ENCODE data around the gene ZBTB4. TPM values are rescaled to one million over a fixed set of nuclear protein-coding genes. Genes with fewer than 3 reads are reported as not detected.

The ZBTB4 gene
- total RNA-seq, 3 donors from 2014 or later (not counting 1 experiment from before 2014, with no cell fraction given): 64.0 to 72.5 (median 68.4) TPM

DNA sequence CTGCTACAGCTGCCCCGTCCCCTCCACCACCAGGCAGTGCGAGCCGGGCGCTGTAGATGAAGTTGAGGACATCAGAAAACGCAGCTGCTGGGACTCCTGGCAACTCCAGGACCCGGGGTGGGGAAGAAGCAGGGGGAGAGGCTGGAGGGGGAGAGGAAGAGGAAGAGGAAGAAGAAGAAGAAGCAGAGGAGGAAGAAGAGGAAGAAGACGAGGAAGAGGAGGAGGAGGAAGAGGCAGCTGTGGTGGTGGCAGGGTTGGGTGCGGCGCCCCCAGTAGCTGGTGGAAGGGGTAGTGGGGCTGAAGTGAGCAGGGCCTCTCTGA lies 13.2 kb downstream of the ZBTB4 start:
- Mint-ChIP-seq H3K4me1 (peaks cover 8 to 27% of the 10 kb centered on the region in 2 donors), H3K27me3 (ENCODE audit: low read depth in 2 of 2) (no peaks in the 10 kb centered on the region), H3K27ac (peak overlapping the region; percentile 46 to 82), H3K4me3 (no peak overlapping the region), H3K36me3 (no peaks in the 10 kb centered on the region), H3K9me3 (no peaks in the 10 kb centered on the region)
- peaks cover 14% of the 10 kb centered on the region for H3K4me1 ChIP-seq (ENCODE audit: control insufficient read depth, insufficient read depth, low read length)
- ATAC-seq (no peak), DNase-seq (no peak)
- H3K36me3 ChIP-seq (ENCODE audit: control insufficient read depth, insufficient read depth, low read length): peaks cover 35% of the 10 kb centered on the region
- no peaks in the 10 kb centered on the region for H3K9me3 ChIP-seq (ENCODE audit: control insufficient read depth, insufficient read depth, low read length)
- 93% methylated on average over 9 of the region's 9 CpGs for WGBS (ENCODE audit: insufficient coverage)
- H3K4me3 ChIP-seq (ENCODE audit: low read length): no peak overlapping the region
- TF ChIP-seq, protein P1, sequence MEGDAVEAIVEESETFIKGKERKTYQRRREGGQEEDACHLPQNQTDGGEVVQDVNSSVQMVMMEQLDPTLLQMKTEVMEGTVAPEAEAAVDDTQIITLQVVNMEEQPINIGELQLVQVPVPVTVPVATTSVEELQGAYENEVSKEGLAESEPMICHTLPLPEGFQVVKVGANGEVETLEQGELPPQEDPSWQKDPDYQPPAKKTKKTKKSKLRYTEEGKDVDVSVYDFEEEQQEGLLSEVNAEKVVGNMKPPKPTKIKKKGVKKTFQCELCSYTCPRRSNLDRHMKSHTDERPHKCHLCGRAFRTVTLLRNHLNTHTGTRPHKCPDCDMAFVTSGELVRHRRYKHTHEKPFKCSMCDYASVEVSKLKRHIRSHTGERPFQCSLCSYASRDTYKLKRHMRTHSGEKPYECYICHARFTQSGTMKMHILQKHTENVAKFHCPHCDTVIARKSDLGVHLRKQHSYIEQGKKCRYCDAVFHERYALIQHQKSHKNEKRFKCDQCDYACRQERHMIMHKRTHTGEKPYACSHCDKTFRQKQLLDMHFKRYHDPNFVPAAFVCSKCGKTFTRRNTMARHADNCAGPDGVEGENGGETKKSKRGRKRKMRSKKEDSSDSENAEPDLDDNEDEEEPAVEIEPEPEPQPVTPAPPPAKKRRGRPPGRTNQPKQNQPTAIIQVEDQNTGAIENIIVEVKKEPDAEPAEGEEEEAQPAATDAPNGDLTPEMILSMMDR (IDR thresholded peaks at IDR 0.05): no peak
- intact Hi-C loops (cut with micrococcal nuclease): no loop called here
- no peaks in the 10 kb centered on the region for H3K27me3 ChIP-seq (ENCODE audit: control insufficient read depth, insufficient read depth, low read length)
- H3K27ac ChIP-seq (ENCODE audit: low read length): no peak overlapping the region

DNA sequence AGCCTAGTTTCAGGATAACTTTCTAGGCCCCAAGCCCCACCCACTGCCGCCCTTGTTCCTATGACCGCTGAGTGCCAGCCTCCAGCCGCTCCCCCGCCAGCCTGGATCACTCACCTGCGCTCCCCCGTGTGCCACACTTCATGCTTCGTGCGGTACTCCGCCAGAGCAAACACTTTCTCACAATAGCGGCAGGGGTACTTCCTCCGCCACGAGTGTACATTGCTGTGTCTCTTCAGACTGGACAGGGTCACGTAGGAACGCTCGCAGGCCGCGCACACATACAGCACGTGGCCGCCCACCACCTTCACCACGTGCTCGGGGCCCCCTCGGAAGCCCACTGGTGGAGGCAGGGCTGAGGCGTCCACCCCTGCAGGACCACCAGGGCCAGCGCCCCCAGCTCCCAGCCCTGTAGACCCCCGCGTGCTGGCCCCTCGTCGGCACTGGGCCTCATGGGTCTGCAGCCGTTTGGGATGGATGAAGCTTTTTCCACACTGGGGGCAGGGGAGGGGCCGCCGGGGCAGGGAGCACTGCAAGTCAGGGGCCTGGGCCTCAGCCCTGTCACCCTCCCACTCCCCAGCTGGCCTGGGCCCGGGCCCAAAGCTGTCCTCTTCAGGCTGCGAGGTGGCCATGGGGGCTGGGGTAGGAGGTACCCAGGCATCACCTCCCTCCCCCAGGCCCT lies 13.7 kb downstream of the ZBTB4 start:
- H3K4me1 Mint-ChIP-seq: peaks cover 11 to 30% of the 10 kb centered on the region in 2 donors
- TF ChIP-seq, protein P1 (IDR thresholded peaks at IDR 0.05): no peak
- intact Hi-C loops (cut with micrococcal nuclease): no loop called here
- no peak overlapping the region for H3K27ac ChIP-seq (ENCODE audit: low read length)
- no peaks in the 10 kb centered on the region for H3K36me3 Mint-ChIP-seq
- WGBS (ENCODE audit: insufficient coverage): 96% methylated on average over 33 of the region's 33 CpGs
- peaks cover 12% of the 10 kb centered on the region for H3K4me1 ChIP-seq (ENCODE audit: control insufficient read depth, insufficient read depth, low read length)
- no peak for DNase-seq
- H3K27me3 ChIP-seq (ENCODE audit: control insufficient read depth, insufficient read depth, low read length): no peaks in the 10 kb centered on the region
- H3K36me3 ChIP-seq (ENCODE audit: control insufficient read depth, insufficient read depth, low read length): peaks cover 35% of the 10 kb centered on the region
- H3K9me3 Mint-ChIP-seq: no peaks in the 10 kb centered on the region
- no peak for ATAC-seq
- H3K4me3 ChIP-seq (ENCODE audit: low read length): no peak overlapping the region
- no peaks in the 10 kb centered on the region for H3K9me3 ChIP-seq (ENCODE audit: control insufficient read depth, insufficient read depth, low read length)
- H3K4me3 Mint-ChIP-seq: no peak overlapping the region
- H3K27ac Mint-ChIP-seq: peak overlapping the region in 1 of 2 donors; percentile 82
- H3K27me3 Mint-ChIP-seq (ENCODE audit: low read depth in 2 of 2): no peaks in the 10 kb centered on the region

DNA sequence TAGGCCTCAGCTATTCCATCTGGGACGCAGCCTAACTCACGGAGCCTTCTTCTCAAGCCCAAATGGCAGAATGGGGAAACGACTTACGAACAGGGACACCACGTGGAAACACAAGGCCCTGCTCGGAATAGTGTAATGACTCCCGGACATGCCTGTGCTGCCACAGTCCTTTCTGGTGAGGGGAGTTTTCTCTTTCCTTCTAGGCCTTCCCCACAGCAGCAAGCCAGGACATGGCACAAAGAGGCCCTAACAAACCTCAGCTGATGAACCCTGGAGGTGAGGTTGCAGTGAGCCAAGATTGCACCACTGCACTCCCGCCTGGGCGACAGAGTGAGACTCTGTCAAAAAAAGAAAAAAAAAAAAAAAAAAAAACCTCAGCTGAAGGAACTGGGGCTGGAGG lies 15.3 kb downstream of the ZBTB4 start:
- Histone ChIP-seq H3K4me1 (ENCODE audit: control insufficient read depth, insufficient read depth, low read length) (peaks cover 12% of the 10 kb centered on the region), H3K36me3 (ENCODE audit: control insufficient read depth, insufficient read depth, low read length) (peaks cover 35% of the 10 kb centered on the region), H3K9me3 (ENCODE audit: control insufficient read depth, insufficient read depth, low read length) (no peaks in the 10 kb centered on the region), H3K27me3 (ENCODE audit: control insufficient read depth, insufficient read depth, low read length) (no peaks in the 10 kb centered on the region), H3K27ac (ENCODE audit: low read length) (no peak overlapping the region), H3K4me3 (ENCODE audit: low read length) (no peak overlapping the region)
- intact Hi-C loops (cut with micrococcal nuclease): no loop called here
- peaks cover 11 to 30% of the 10 kb centered on the region in 2 donors for H3K4me1 Mint-ChIP-seq
- H3K9me3 Mint-ChIP-seq: no peaks in the 10 kb centered on the region
- no peak for ATAC-seq
- DNase-seq: no peak
- H3K36me3 Mint-ChIP-seq: no peaks in the 10 kb centered on the region
- TF ChIP-seq, protein P1 (IDR thresholded peaks at IDR 0.05): no peak
- 96% methylated on average over 9 of the region's 9 CpGs for WGBS (ENCODE audit: insufficient coverage)
- no peak overlapping the region for H3K4me3 Mint-ChIP-seq
- no peak overlapping the region for H3K27ac Mint-ChIP-seq
- H3K27me3 Mint-ChIP-seq (ENCODE audit: low read depth in 2 of 2): no peaks in the 10 kb centered on the region

DNA sequence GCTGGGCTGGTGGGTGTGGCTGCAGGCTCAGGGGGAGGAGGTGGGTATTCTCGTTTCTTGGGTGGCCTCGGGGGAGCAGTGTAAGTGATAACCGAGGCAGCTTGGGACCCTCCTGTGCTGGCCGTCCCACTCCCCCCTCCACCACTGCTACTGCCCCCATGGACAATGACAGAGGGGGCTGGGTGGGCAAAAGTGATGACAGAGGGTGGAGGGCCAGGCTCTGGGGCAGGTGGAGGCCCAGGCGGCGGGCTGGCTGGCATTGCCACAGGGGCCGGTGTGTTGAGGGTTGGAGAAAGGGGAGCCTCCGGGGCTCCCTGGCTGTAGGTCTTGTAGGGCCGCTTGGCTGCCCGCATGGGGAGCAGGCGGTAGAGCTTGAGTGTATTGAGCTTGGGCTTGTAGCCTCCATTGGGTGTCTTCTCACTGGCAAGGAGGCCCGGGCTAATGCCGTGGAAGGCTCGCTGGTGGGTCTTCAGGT lies 16.0 kb downstream of the ZBTB4 start:
- H3K36me3 Mint-ChIP-seq: no peaks in the 10 kb centered on the region
- H3K4me3 Mint-ChIP-seq: no peak overlapping the region
- TF ChIP-seq, protein P1 (IDR thresholded peaks at IDR 0.05): no peak
- peaks cover 11 to 25% of the 10 kb centered on the region in 2 donors for H3K4me1 Mint-ChIP-seq
- no peaks in the 10 kb centered on the region for H3K27me3 ChIP-seq (ENCODE audit: control insufficient read depth, insufficient read depth, low read length)
- no peaks in the 10 kb centered on the region for H3K9me3 Mint-ChIP-seq
- WGBS (ENCODE audit: insufficient coverage): 97% methylated on average over 10 of the region's 14 CpGs
- intact Hi-C loops (cut with micrococcal nuclease): no loop called here
- DNase-seq: no peak
- peaks cover 35% of the 10 kb centered on the region for H3K36me3 ChIP-seq (ENCODE audit: control insufficient read depth, insufficient read depth, low read length)
- H3K27ac Mint-ChIP-seq: peak overlapping the region in 1 of 2 donors; percentile 27
- no peak for ATAC-seq
- no peak overlapping the region for H3K4me3 ChIP-seq (ENCODE audit: low read length)
- no peaks in the 10 kb centered on the region for H3K9me3 ChIP-seq (ENCODE audit: control insufficient read depth, insufficient read depth, low read length)
- peaks cover 12% of the 10 kb centered on the region for H3K4me1 ChIP-seq (ENCODE audit: control insufficient read depth, insufficient read depth, low read length)
- no peak overlapping the region for H3K27ac ChIP-seq (ENCODE audit: low read length)
- no peaks in the 10 kb centered on the region for H3K27me3 Mint-ChIP-seq (ENCODE audit: low read depth in 2 of 2)
